ENCODE data around the gene PLPP4.

PLPP4 gene

DNA sequence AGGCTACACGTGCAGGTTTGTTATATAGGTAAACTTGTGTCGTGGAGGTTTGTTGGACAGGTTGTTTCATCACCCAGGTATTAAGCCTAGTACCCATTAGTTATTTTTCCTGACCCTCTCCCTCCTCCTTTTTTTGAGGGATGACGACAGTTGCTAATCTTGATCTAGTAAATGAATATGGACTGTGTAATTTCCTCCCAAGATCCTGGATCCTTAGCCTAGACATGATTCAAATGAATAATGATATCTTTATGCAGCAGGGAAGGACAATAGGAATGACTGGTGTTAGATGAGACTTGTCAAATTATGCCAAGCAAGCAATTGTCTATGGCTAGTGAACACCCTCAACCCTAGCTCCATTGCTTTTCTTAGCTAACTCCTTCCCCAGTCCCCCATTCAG, 156.2 kb downstream of the PLPP4 start:
- TF ChIP-seq ZFX (IDR thresholded peaks at IDR 0.05; ENCODE audit: borderline replicate concordance) = no peak
- TF ChIP-seq, protein P1, sequence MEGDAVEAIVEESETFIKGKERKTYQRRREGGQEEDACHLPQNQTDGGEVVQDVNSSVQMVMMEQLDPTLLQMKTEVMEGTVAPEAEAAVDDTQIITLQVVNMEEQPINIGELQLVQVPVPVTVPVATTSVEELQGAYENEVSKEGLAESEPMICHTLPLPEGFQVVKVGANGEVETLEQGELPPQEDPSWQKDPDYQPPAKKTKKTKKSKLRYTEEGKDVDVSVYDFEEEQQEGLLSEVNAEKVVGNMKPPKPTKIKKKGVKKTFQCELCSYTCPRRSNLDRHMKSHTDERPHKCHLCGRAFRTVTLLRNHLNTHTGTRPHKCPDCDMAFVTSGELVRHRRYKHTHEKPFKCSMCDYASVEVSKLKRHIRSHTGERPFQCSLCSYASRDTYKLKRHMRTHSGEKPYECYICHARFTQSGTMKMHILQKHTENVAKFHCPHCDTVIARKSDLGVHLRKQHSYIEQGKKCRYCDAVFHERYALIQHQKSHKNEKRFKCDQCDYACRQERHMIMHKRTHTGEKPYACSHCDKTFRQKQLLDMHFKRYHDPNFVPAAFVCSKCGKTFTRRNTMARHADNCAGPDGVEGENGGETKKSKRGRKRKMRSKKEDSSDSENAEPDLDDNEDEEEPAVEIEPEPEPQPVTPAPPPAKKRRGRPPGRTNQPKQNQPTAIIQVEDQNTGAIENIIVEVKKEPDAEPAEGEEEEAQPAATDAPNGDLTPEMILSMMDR (IDR thresholded peaks at IDR 0.05) = no peak
- H3K27ac ChIP-seq = no peak overlapping the region

DNA sequence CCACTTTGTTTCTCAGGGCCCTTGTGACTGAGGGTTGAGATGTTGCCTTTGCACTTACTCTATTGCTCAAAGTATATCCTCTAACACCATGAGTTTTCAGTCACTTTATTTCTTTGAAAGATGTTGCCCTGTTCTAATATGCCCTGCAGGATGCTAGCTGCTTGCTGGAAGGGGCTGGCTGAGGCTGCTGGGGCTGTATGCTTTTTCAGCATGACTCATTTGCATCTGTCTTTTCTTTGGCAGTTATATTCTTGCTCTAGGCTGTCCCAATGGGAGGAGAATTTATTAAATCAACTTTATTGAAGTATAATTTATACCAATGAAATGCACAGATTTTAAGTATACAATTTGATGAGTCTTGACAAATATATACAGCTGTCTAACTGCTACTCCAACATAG, 157.7 kb downstream of the PLPP4 start:
- no peak overlapping the region for H3K27ac ChIP-seq
- TF ChIP-seq, protein P1 (IDR thresholded peaks at IDR 0.05) = no peak
- TF ChIP-seq ZFX (IDR thresholded peaks at IDR 0.05; ENCODE audit: borderline replicate concordance) = no peak

DNA sequence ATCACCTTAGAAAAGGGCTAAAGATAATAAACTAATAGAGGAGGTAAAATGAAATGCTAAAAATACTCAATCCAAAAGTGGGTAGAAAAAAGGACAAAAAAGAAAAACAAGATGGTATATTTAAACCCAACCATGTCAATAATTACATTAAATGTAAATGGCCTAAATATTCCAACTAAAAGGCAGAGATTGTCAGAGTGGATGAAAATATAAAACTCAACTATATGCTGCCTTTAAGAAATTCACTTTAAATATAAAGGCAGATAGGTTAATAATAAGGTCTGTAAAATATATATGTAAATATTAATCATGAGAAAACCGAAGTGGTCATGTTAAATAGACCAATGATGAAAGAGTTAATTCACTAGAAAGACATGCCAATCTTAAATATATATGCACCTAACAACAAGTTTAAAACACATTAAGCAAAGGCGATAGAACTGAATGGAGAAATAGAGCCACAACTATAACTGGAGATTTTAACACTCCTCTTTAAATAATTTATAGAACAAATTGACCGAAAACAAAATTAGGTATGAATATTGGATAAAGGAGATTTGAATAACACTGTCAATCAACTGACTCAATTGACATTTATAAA, 159.4 kb downstream of the PLPP4 start:
- no peak overlapping the region for H3K27ac ChIP-seq
- TF ChIP-seq, protein P1 (IDR thresholded peaks at IDR 0.05) = no peak
- no peak for TF ChIP-seq ZFX (IDR thresholded peaks at IDR 0.05; ENCODE audit: borderline replicate concordance)

DNA sequence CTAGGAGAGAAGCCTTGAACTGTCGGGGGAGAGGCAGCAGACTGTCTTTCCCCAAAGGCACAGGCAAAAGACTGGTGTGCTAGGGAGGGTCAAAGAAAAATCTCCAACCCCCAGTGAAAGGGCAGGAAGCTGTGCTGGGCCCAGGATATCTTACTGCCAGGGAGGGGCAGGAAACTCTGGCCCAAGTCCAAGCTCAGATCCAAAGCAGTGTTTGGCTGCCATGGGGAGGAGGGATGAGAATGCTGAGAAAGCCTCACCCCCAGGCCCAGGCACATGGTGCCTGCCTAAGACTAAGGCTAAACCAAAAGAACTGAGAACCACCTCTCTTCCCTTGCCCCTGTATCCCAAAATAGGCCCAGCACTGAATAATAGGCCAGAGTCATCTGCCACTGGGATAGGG, 171.2 kb downstream of the PLPP4 start:
- TF ChIP-seq ZFX (IDR thresholded peaks at IDR 0.05; ENCODE audit: borderline replicate concordance) = no peak
- TF ChIP-seq, protein P1 (IDR thresholded peaks at IDR 0.05) = no peak

DNA sequence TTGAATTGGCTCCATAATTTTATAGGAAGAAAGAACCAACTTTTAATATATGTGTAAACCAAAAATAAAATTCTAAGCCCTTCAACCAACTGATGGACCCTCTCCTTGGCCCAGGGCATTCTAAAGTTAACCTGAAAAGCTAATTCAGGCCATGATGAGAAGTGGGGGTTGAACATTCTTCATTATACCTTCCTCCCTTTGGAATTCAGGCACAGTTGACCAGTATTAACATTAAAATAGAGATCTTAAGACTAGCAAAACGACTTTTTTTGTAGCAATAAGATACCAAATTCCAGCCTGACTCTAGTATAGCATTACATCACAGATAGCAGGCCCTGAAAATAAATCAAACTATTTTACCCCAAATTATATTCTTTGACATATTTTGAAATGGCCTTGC, 173.2 kb downstream of the PLPP4 start:
- TF ChIP-seq, protein P1 (IDR thresholded peaks at IDR 0.05) = no peak
- no peak for TF ChIP-seq ZFX (IDR thresholded peaks at IDR 0.05; ENCODE audit: borderline replicate concordance)
- H3K27ac ChIP-seq = no peak overlapping the region

More for the DNA sequence above, 171.2 kb downstream of the PLPP4 start:
- H3K27ac ChIP-seq = no peak overlapping the region

DNA sequence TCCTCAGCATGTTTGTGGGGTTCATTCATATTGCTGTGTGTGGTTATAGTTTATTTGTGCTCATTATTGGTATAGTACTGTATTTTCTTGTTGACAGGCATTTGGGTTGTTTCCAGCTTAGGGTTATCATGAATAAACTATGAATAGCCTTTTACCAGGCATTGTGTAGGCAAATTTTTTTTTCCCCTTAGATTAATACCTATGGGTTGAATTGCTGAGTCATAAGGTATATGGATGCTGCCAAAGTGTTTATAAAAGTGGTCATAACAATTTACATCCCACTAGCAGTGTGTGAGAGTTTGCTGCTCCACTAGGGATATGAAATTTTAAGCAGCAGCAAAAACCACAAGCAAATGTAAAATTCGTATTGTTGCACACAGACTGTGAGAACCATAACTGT, 175.0 kb downstream of the PLPP4 start:
- no peak overlapping the region for H3K27ac ChIP-seq
- no peak for TF ChIP-seq ZFX (IDR thresholded peaks at IDR 0.05; ENCODE audit: borderline replicate concordance)
- TF ChIP-seq, protein P1 (IDR thresholded peaks at IDR 0.05) = no peak

DNA sequence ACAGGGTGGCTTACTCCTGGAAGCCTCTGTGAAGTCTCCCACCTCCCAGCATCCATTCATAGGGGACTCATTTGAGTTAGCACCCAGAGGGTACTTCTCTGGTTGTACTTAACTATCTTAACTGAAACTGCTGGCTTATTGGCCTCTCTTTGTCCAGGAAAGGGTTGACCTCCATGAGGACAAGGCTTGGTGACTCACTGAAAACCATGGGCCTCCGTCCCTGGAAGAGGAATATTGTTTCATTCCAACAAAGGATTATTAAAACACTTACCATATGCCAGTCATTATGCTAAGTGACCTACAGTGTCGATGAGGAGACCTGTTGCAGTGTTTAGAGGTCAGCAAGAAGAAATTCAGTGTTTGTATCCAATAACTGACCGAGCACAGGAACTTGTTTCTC, 175.9 kb downstream of the PLPP4 start:
- TF ChIP-seq ZFX (IDR thresholded peaks at IDR 0.05; ENCODE audit: borderline replicate concordance) = no peak
- TF ChIP-seq, protein P1 (IDR thresholded peaks at IDR 0.05) = no peak
- H3K27ac ChIP-seq = no peak overlapping the region
